NCI-H146 treated with DMSO at 0.1 percent for 48 hours (cell line): Measurements from ENCODE around the gene PARD3.

ENCODE experiments used
- DNase-seq: peaks from one replicate; lab custom pipeline; 2025; ENCODE audit not compliant: unreplicated experiment; lab: John Stamatoyannopoulos, UW

The PARD3 gene

DNA sequence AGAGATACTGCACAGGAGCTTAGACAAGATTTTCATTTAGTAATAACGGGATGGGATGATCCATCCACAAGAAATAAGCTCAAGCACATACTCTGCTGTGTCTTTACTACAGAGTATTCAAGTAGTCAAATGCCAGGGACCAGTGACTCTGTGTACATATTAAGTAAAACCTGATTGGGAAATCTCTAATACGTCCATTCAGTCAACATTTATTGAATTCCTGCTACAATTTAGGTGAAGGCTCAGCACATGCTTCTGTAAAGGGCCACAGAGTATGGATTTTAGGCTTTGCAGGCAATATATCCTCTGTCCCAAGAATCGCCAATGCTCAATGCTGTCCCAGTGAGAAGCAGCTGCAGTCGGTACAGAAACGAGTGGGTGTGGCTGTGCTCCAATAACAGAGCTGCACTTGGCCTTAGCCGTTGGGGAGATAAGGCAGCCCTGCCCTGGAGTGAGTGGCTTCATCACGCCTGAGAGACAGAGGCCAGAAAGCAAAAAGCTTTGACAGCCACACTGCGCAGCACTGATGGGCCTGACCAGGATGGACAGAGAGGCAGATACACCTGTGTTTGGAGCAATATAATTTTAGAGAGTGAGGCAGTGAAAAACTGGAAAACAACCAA is 186.8 kb downstream of the PARD3 start:
- peak; percentile 33 for DNase-seq

GRCh38 chr10:34627741-34628140 is 187.4 kb downstream of the PARD3 start:
- no peak for DNase-seq

GRCh38 chr10:34627331-34627730 is 187.8 kb downstream of the PARD3 start:
- DNase-seq = no peak

GRCh38 chr10:34626158-34626880 is 188.8 kb downstream of the PARD3 start:
- DNase-seq = no peak

DNA sequence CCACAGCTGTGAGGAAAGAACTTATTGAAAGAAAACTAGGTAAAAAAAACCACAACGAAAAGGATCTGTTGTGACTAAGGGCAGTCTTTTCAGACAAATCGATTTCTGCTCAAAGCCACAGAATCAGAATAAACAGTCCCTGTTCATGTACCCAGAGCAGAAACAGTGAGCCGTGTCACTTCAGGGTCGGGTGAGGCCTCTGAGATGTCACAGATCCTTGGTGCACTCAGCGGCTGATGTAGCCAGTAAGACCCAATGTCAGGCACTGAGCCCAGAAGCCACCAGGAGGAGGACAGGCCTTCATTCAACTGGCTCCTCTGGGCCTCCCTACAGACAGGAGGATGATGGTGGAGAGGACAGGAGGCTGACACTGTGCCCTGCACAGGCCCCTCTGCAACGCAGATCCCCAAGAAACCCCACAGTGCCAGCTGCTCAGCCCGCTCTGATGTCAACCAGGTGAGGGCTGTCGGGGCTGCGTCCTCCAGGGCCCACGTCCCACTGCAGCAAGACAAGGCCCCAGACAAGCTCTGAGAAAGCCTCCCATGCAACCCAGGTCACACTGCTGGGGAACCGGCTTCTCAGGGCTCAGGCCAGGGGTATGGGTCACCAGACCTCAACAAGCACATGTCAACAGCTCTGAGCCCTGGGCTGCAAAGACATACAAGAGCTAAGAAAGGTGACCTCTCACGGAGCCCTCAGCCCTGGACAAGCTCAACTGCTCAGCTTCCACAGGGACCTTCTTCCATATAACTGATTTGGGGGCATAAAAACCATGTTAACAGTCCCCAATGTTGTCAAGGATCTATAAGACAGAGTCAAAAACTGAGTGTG is 190.6 kb downstream of the PARD3 start:
- DNase-seq = no peak

DNA sequence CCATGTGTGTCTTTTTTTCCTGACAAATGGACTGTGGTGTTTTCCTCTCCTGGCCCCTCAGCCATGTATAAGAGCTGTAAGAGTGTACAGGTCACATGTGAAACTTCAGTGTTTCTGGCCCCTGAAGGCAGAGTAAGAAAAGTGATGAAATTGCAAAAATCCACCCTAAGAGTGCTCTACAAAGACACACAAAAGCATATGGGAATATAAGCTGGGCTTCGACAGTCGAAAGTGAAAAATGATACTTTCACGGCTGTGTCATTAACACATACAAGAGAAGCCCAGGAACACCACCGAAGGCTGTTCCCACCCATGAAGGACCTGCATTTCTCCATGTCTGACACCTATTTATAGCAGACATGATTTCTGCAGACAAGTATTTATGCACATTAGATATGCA is 192.2 kb downstream of the PARD3 start:
- no peak for DNase-seq

DNA sequence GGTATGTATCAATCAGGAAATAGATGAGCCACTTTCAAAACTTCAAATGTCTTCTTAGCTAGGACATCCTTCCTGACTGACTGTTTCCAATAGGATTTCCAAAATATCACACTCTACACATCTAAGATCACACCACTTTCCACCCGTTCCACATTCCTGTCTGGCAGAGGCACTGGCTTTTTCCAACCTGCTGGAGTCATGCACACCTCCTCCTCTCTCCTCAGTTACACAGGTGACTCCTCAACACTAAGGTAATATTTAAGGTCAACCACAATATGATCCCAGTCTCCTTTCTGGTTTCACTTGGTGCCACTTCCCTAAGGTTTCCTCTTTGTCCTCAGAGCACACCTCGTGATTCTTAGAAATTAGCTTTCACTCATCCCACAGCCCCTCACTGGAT is 196.5 kb downstream of the PARD3 start:
- DNase-seq = no peak

- DNase-seq = no peak
These were observed 199.3 kb downstream of the PARD3 start for GRCh38 chr10:34615770-34616169.

- peak; percentile 50 for DNase-seq
These were observed 201.6 kb downstream of the PARD3 start for GRCh38 chr10:34613491-34613890.

- peak; percentile 41 for DNase-seq
These were observed 202.2 kb downstream of the PARD3 start for GRCh38 chr10:34612938-34613337.

- DNase-seq = no peak
These were observed 202.7 kb downstream of the PARD3 start for GRCh38 chr10:34612446-34612845.

DNA sequence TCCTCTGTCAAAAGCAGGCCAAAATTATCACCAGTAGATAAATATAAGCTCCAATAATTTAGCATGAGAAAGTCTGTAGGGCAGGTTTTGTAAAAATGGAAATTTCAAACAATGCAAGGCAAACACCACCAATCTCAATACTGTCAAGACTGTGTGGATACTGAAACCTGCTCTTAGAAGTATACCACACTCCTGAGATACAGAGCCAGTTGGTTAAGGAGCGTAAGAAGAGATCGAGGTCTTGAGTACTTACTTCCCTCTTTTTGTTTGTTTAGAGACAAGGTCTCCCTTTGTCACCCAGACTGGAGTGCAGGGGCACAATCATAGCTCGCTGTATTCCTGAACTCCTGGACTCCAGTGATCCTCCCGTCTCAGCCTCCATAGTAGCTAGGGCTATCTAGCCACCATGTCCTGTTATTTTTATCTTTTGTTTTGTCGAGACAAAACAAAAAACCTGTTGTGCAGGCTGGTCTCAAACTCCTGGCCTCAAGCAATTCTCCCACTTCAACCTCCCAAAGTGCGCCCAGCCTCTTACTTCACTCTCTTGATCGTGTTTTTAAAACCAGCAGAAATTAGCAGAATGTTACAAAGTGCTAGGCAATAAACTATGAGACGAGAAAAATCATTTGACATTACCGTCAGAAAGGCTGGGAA is 205.7 kb downstream of the PARD3 start:
- no peak for DNase-seq

DNA sequence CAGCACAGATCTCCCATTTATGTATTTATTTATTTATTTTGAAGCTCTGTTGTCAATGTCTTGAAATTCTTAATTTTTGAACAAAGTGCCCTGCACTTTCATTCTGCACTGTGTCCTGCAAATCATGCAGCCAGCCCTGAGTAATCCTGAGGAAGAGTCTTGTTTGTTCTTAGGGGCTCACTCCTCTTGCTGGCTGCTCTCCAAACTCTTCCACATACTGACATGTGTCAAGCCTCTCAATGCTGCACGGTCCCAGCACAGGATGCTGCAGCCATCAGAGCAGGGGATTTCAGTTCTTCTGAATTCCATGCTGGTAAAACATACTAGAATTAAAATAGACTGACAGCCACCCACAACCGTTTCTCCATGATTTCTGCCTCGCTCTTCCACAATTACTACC is 207.2 kb downstream of the PARD3 start:
- DNase-seq = no peak

DNA sequence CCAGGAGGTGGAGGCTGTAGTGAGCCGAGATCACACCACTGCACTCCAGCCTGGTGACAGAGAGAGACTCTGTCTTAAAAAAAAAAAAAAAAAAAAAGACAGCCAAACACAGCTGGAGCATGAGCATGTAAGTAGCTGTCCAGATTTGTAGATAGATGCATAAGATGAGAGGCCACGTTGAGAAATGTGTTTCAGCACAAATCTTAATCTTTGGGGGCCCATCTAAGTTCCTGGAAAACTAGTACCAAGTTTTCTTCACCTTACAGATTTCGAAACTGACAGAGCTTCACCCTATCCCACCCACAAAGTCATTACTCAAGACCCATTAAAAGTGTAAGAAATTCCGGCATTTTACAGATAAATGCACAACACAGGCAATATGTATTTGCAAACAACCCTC is 208.2 kb downstream of the PARD3 start:
- no peak for DNase-seq

GRCh38 chr10:34602478-34602877 is 212.6 kb downstream of the PARD3 start:
- no peak for DNase-seq

DNA sequence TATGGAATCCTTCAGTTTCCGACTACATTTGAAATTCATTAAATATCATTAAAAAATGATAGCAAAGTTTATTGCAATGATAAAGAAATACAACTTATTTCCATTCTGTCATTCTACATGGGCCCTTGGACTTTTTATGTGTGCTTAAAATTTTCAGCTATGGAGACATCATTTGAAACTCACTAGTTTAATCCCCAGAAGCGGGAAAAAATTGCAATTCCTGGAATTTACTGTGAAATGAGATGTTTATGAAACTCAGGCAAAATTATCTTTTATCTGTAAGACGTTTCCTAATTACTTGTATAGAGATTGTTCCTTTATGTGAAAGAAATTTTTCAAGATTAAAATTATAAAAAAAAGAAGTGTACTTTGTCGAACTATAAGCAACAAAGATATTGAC is 213.4 kb downstream of the PARD3 start:
- no peak for DNase-seq

DNA sequence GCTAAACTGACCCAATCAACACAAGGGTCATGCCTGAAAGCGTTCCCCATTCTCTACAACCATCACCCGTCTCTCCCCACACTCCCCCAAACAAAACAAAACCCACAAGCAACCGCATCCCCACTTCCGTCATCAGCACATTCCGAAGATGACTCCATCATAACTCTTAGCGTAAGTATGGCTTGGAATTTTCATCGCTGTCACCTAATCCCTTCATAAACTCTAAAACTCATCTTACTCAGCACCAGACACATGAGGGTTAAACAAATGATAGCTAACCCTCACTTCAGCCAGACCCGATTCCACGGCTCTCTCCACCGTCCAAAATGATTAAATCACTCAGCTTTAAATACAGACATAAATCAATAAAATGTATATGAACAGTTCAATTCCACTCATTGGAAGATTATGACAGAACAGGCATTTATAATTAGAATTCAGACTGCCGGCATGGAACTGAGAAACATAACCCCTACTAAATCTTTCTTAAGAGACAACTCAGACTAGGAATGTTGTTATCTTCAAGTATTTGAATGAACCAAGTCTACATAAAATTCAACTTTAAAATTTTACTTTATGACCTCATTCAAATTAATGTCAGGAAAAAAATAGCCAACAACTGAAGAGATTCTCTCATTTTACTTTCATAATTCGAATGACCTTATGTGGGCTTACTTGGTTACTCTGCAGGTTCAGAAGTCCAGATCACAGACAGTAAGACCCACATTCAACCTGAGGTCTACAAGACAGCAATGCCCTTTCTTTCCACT is 215.9 kb downstream of the PARD3 start:
- DNase-seq = no peak

DNA sequence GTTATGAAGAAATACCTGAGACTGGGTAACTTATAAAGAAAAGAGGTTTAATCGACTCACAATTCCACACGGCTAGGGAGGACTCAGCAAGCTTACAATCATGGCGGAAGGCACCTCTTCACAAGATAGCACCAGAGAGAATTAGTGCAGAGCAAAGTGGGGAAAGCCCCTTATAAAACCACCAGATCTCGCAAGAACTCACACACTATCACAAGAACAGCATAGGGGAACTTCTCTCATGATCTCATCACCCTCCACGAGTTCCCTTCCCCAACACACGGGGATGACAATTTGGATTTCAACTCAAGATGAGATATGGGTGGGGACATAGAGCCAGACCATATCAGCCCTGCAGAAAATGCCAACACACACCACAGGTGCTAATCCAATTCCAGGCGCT is 218.7 kb downstream of the PARD3 start:
- DNase-seq = no peak

- DNase-seq = no peak
These were observed 221.2 kb downstream of the PARD3 start for GRCh38 chr10:34593930-34594329.

GRCh38 chr10:34593374-34593890 is 221.7 kb downstream of the PARD3 start:
- DNase-seq = no peak

- no peak for DNase-seq
These were observed 224.3 kb downstream of the PARD3 start for GRCh38 chr10:34590793-34591192.
